K562 (cell line): ENCODE measurements around the gene EXOC6. TPM values are rescaled to one million over a fixed set of nuclear protein-coding genes. Genes with fewer than 3 reads are reported as not detected.
A peak's percentile ranks its signal among the peaks of the same experiment; 100 is the strongest.

Source experiments
- ADNP ChIP-seq: fragments of 200-800 bp; sonication (Bioruptor generic); IDR thresholded peaks from 2 replicates; pipeline ENCODE4 v1.6.1; 2016; ENCODE audit warnings: missing genetic modification characterization, missing compliant biosample characterization
- ASH1L ChIP-seq: fragments of 450-650 bp; IDR thresholded peaks from 2 replicates; pipeline ENCODE4 v1.6.1; 2018; ENCODE audit warnings: borderline replicate concordance, mild to moderate bottlenecking, low read depth; ENCODE audit not compliant: partially characterized antibody
- CBX2 ChIP-seq: fragments of 200-600 bp; sonication (generic); IDR thresholded peaks from one replicate; pipeline ENCODE4 v1.6.1; 2012; ENCODE audit warnings: mild to moderate bottlenecking, low read length, inconsistent platforms; ENCODE audit not compliant: insufficient read depth, poor library complexity, severe bottlenecking
- CHCHD3 ChIP-seq: fragments of 250-450 bp; sonication (Bioruptor Pico); IDR thresholded peaks from 2 replicates; pipeline ENCODE4 v2.1.2; 2022; ENCODE audit warnings: mild to moderate bottlenecking
- ELF4 ChIP-seq: fragments of 450-650 bp; formaldehyde crosslinking; IDR thresholded peaks from 2 replicates; pipeline ENCODE4 v1.4.0; 2022; ENCODE audit warnings: missing genetic modification characterization
- FOXP1 ChIP-seq: sonication (generic); formaldehyde crosslinking; IDR thresholded peaks from 2 replicates; pipeline ENCODE4 v1.8.0; 2022; ENCODE audit warnings: mild to moderate bottlenecking, missing genetic modification reagents
- MAFG ChIP-seq: fragments of 450-650 bp; conservative IDR thresholded peaks from 2 replicates; pipeline ENCODE4 v1.6.1; 2016; ENCODE audit warnings: missing genetic modification characterization, missing compliant biosample characterization
- NFATC3 ChIP-seq: fragments of 450-650 bp; IDR thresholded peaks from 2 replicates; pipeline ENCODE4 v1.6.1; 2017; ENCODE audit warnings: mild to moderate bottlenecking
- TARDBP ChIP-seq: fragments of 450-650 bp; IDR thresholded peaks from 2 replicates; pipeline ENCODE4 v1.6.1; 2016
- XRCC5 ChIP-seq: fragments of 200-400 bp; formaldehyde crosslinking; IDR thresholded peaks from 2 replicates; pipeline ENCODE4 v1.6.1; 2017; ENCODE audit warnings: low read depth, mild to moderate bottlenecking, low read length
- ZNF699 ChIP-seq: fragments of 250-450 bp; sonication (Bioruptor Pico); IDR thresholded peaks from 2 replicates; pipeline ENCODE4 v1.8.0; 2021; ENCODE audit warnings: mild to moderate bottlenecking, moderate library complexity; ENCODE audit not compliant: insufficient replicate concordance
- polyA plus RNA-seq, 8 experiments: library from polyadenylated mRNA; depleted of rRNA in 4 of 8; stranded (reverse) in 5 of 8; unstranded in 3 of 8; fragments of >200 nt; fragmentation: Nextera tagmentation in 2 of 8; fragmentation: Illumina TruSeq in 1 of 8; extraction: Ambion mirVana in 2 of 8; extraction: Trizol in 1 of 8; gene quantifications; 2 replicates each; pipeline versions ENCODE4 v1.2.1 to v1.2.3, GENCODE V29; 2011 to 2014; ENCODE audit warnings: inconsistent platforms in 1 of 8, missing spikeins in 1 of 8
- total RNA-seq, 7 experiments: library from RNA; depleted of rRNA in 6 of 7; stranded (reverse); fragments of >200 nt in 6 of 7; fragmentation: Illumina TruSeq in 2 of 7; extraction: Trizol in 2 of 7; gene quantifications; 2 replicates each; pipeline versions ENCODE4 v1.2.1 to v1.2.3, GENCODE V29; 2011 to 2021; ENCODE audit warnings: low replicate concordance in 1 of 7
- TF ChIP-seq, protein P1 (sequence below), 2 experiments: fragments of 450-650 bp; IDR thresholded peaks; 2 replicates each; pipeline ENCODE4 v1.6.1; 2018; ENCODE audit warnings: mild to moderate bottlenecking in 2 of 2, low read depth in 1 of 2; ENCODE audit not compliant: partially characterized antibody in 2 of 2
- TF ChIP-seq, protein P2 (sequence below): fragments of 450-650 bp; IDR thresholded peaks from 2 replicates; pipeline ENCODE4 v1.6.1; 2016; ENCODE audit warnings: mild to moderate bottlenecking
- TF ChIP-seq, protein P3 (sequence below): sonication (generic); formaldehyde crosslinking; IDR thresholded peaks from 2 replicates; pipeline ENCODE4 v1.8.1; 2023; ENCODE audit warnings: mild to moderate bottlenecking, missing genetic modification reagents
- TF ChIP-seq, protein P4 (sequence below): fragments of 450-650 bp; conservative IDR thresholded peaks from 2 replicates; pipeline ENCODE4 v1.6.1; 2016; ENCODE audit warnings: missing genetic modification characterization, low read depth, mild to moderate bottlenecking, control low read depth, missing compliant biosample characterization
- TF ChIP-seq, protein P5 (sequence below): fragments of 250-450 bp; sonication (Bioruptor Pico); IDR thresholded peaks from 2 replicates; pipeline ENCODE4 v1.4.0; 2020; ENCODE audit warnings: mild to moderate bottlenecking, moderate library complexity

Gene EXOC6
- total and polyA plus RNA-seq, 9 of the 15 experiments (the other 6 are each of a cell fraction or from before 2014, with no cell fraction given) = 13.9 to 42.8 (median 24.9) TPM

DNA sequence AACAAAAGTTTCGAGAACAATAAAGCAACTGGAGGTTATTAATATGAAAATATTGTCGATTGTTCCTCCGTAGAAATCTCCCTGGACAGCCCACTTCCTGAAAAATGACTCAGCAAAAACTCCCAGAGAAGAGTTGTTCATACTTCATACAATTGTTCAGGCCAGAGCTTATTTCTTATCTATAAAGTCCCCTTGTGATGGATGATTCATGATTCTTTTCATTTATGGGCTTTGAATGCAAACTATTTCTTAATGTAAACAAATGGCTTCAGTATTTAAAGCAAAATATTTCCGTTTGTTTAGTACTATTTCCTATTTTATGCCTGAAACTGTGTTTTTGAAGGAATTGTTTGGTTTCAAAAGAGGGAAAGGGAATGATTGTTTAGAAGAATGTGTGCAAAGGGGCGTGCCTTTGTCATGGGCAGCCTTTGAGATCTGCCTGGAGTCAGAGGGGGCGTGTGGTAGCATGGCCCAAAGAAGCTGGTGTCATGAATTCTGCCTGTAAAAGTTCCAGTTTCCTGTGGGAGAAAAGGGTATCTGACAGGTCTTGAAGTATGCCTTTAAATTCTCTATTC, 26.2 kb upstream of the EXOC6 start (continued):
- TF ChIP-seq, protein P1, sequence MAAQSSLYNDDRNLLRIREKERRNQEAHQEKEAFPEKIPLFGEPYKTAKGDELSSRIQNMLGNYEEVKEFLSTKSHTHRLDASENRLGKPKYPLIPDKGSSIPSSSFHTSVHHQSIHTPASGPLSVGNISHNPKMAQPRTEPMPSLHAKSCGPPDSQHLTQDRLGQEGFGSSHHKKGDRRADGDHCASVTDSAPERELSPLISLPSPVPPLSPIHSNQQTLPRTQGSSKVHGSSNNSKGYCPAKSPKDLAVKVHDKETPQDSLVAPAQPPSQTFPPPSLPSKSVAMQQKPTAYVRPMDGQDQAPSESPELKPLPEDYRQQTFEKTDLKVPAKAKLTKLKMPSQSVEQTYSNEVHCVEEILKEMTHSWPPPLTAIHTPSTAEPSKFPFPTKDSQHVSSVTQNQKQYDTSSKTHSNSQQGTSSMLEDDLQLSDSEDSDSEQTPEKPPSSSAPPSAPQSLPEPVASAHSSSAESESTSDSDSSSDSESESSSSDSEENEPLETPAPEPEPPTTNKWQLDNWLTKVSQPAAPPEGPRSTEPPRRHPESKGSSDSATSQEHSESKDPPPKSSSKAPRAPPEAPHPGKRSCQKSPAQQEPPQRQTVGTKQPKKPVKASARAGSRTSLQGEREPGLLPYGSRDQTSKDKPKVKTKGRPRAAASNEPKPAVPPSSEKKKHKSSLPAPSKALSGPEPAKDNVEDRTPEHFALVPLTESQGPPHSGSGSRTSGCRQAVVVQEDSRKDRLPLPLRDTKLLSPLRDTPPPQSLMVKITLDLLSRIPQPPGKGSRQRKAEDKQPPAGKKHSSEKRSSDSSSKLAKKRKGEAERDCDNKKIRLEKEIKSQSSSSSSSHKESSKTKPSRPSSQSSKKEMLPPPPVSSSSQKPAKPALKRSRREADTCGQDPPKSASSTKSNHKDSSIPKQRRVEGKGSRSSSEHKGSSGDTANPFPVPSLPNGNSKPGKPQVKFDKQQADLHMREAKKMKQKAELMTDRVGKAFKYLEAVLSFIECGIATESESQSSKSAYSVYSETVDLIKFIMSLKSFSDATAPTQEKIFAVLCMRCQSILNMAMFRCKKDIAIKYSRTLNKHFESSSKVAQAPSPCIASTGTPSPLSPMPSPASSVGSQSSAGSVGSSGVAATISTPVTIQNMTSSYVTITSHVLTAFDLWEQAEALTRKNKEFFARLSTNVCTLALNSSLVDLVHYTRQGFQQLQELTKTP (IDR thresholded peaks at IDR 0.05; ENCODE audit: low read depth in 1 of 2, partially characterized antibody in 2 of 2) = peak in 1 of 2 experiments; percentile 31
- peak; percentile 99 for TF ChIP-seq MAFG (tag)
- TF ChIP-seq ELF4 = no peak
- TF ChIP-seq TARDBP = no peak
- no peak for TF ChIP-seq ZNF699
- no peak for TF ChIP-seq CBX2
- no peak for TF ChIP-seq ASH1L
- TF ChIP-seq XRCC5 = no peak
- TF ChIP-seq, protein P2, sequence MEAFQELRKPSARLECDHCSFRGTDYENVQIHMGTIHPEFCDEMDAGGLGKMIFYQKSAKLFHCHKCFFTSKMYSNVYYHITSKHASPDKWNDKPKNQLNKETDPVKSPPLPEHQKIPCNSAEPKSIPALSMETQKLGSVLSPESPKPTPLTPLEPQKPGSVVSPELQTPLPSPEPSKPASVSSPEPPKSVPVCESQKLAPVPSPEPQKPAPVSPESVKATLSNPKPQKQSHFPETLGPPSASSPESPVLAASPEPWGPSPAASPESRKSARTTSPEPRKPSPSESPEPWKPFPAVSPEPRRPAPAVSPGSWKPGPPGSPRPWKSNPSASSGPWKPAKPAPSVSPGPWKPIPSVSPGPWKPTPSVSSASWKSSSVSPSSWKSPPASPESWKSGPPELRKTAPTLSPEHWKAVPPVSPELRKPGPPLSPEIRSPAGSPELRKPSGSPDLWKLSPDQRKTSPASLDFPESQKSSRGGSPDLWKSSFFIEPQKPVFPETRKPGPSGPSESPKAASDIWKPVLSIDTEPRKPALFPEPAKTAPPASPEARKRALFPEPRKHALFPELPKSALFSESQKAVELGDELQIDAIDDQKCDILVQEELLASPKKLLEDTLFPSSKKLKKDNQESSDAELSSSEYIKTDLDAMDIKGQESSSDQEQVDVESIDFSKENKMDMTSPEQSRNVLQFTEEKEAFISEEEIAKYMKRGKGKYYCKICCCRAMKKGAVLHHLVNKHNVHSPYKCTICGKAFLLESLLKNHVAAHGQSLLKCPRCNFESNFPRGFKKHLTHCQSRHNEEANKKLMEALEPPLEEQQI = no peak
- TF ChIP-seq, protein P3, sequence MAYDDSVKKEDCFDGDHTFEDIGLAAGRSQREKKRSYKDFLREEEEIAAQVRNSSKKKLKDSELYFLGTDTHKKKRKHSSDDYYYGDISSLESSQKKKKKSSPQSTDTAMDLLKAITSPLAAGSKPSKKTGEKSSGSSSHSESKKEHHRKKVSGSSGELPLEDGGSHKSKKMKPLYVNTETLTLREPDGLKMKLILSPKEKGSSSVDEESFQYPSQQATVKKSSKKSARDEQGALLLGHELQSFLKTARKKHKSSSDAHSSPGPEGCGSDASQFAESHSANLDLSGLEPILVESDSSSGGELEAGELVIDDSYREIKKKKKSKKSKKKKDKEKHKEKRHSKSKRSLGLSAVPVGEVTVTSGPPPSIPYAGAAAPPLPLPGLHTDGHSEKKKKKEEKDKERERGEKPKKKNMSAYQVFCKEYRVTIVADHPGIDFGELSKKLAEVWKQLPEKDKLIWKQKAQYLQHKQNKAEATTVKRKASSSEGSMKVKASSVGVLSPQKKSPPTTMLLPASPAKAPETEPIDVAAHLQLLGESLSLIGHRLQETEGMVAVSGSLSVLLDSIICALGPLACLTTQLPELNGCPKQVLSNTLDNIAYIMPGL = no peak
- TF ChIP-seq, protein P4, sequence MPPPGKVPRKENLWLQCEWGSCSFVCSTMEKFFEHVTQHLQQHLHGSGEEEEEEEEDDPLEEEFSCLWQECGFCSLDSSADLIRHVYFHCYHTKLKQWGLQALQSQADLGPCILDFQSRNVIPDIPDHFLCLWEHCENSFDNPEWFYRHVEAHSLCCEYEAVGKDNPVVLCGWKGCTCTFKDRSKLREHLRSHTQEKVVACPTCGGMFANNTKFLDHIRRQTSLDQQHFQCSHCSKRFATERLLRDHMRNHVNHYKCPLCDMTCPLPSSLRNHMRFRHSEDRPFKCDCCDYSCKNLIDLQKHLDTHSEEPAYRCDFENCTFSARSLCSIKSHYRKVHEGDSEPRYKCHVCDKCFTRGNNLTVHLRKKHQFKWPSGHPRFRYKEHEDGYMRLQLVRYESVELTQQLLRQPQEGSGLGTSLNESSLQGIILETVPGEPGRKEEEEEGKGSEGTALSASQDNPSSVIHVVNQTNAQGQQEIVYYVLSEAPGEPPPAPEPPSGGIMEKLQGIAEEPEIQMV = no peak
- TF ChIP-seq ADNP (tag) = no peak
- no peak for TF ChIP-seq CHCHD3 (CRISPR knock-in tag)
- no peak for TF ChIP-seq FOXP1 (CRISPR knock-in tag)
- TF ChIP-seq, protein P5, sequence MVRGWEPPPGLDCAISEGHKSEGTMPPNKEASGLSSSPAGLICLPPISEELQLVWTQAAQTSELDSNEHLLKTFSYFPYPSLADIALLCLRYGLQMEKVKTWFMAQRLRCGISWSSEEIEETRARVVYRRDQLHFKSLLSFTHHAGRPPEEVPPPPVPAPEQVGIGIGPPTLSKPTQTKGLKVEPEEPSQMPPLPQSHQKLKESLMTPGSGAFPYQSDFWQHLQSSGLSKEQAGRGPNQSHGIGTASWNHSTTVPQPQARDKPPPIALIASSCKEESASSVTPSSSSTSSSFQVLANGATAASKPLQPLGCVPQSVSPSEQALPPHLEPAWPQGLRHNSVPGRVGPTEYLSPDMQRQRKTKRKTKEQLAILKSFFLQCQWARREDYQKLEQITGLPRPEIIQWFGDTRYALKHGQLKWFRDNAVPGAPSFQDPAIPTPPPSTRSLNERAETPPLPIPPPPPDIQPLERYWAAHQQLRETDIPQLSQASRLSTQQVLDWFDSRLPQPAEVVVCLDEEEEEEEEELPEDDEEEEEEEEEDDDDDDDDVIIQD (CRISPR knock-in tag) = no peak
- no peak for TF ChIP-seq NFATC3
